A549 (cell line): ENCODE data around the gene FHAD1. TPM values are rescaled to one million over a fixed set of nuclear protein-coding genes. Genes with fewer than 3 reads are reported as not detected.

Experiments
- ATAC-seq, 2 experiments: fragments of 200-7000 bp in 1 of 2; fragments of >200 bp in 1 of 2; cut with Nextera tagmentation in 1 of 2; cut with Tn5 transposase in 1 of 2; 3 replicates each; pipeline versions ENCODE4 v1.8.0 to v1.9.1; 2018 to 2020; ENCODE audit warnings: mild to moderate bottlenecking in 1 of 2, moderate library complexity in 1 of 2
- CTCF ChIA-PET: fragments of 300-600 bp; sonication (Branson Sonifier 250); formaldehyde crosslinking; extraction: SDS; loops from one replicate; lab custom pipeline; 2021; ENCODE audit warnings: antibody characterized with exemption, inconsistent platforms; lab: Yijun Ruan, JAX
- POLR2A ChIA-PET: fragments of 350-600 bp; formaldehyde crosslinking; extraction: SDS; loops from one replicate; lab custom pipeline; 2021; ENCODE audit warnings: antibody characterized with exemption, inconsistent platforms; lab: Yijun Ruan, JAX
- DNase-seq, 2 experiments: peaks; one replicate each; pipeline versions ENCODE4 v3.0.0 to v3.0.0-alpha.2; 2011 to 2016; ENCODE audit warnings: low read depth in 1 of 2, low spot score in 1 of 2
- FAIRE-seq: peaks from 2 replicates; lab custom pipeline; 2011; peaks lifted over from hg19 to GRCh38; lab: Jason Lieb, UNC
- H3K27ac ChIP-seq, 2 experiments: fragments of >200 bp; sonication (Bioruptor Twin); formaldehyde crosslinking; 3 replicates each; pipeline ENCODE4 v1.5.1; 2016 to 2017
- H3K4me1 ChIP-seq: fragments of >200 bp; sonication (Bioruptor Twin); formaldehyde crosslinking; 3 replicates; pipeline ENCODE4 v1.6.1; 2016
- H3K4me2 ChIP-seq: fragments of >200 bp; sonication (Bioruptor Twin); formaldehyde crosslinking; 3 replicates; pipeline ENCODE4 v1.6.1; 2016
- H3K4me3 ChIP-seq: fragments of >200 bp; sonication (Bioruptor Twin); formaldehyde crosslinking; 3 replicates; pipeline ENCODE4 v1.5.1; 2016
- H3K9me3 ChIP-seq: fragments of >200 bp; sonication (Bioruptor Twin); formaldehyde crosslinking; 3 replicates; pipeline ENCODE4 v1.6.1; 2016
- BHLHE40 ChIP-seq: IDR thresholded peaks from 2 replicates; pipeline ENCODE4 v1.6.1; 2012; ENCODE audit warnings: low read depth, low read length, inconsistent platforms
- CBX2 ChIP-seq: fragments of 200-600 bp; sonication (generic); IDR thresholded peaks from 2 replicates; pipeline ENCODE4 v1.6.1; 2016; ENCODE audit warnings: low read depth, mild to moderate bottlenecking, borderline replicate concordance
- CHD4 ChIP-seq: fragments of 200-600 bp; sonication (generic); IDR thresholded peaks from 2 replicates; pipeline ENCODE4 v1.6.1; 2016; ENCODE audit warnings: antibody characterized with exemption, mild to moderate bottlenecking, borderline replicate concordance
- FOSB ChIP-seq: fragments of 250-450 bp; sonication (Bioruptor Pico); IDR thresholded peaks from 2 replicates; pipeline ENCODE4 v1.5.0; 2020; ENCODE audit warnings: mild to moderate bottlenecking, moderate library complexity
- HOXB13 ChIP-seq: fragments of 250-450 bp; sonication (Bioruptor Pico); IDR thresholded peaks from 2 replicates; pipeline ENCODE4 v1.5.0; 2020; ENCODE audit warnings: low read depth, mild to moderate bottlenecking, moderate library complexity
- MAZ ChIP-seq: fragments of 150-350 bp; IDR thresholded peaks from 2 replicates; pipeline ENCODE4 v1.6.1; 2014; ENCODE audit warnings: antibody characterized with exemption, low read depth, low read length, borderline replicate concordance
- POLR2A ChIP-seq: IDR thresholded peaks from 2 replicates; pipeline ENCODE4 v1.6.1; 2012; ENCODE audit warnings: mild to moderate bottlenecking, low read length
- POLR2AphosphoS2 ChIP-seq: conservative IDR thresholded peaks from 2 replicates; pipeline ENCODE4 v1.6.1; 2012; ENCODE audit warnings: low read length, improper control_type of control experiment, inconsistent platforms
- RAD21 ChIP-seq, 2 experiments: fragments of >200 bp in 1 of 2; sonication (Bioruptor Twin) in 1 of 2; formaldehyde crosslinking in 1 of 2; IDR thresholded peaks in 1 of 2; conservative IDR thresholded peaks in 1 of 2; 2 replicates in 1 of 2; 3 replicates in 1 of 2; pipeline ENCODE4 v1.6.1; 2012 to 2018; ENCODE audit warnings: inconsistent platforms in 1 of 2
- RFX5 ChIP-seq: fragments of 450-650 bp; IDR thresholded peaks from 2 replicates; pipeline ENCODE4 v1.7.1; 2014; ENCODE audit warnings: antibody characterized with exemption, mild to moderate bottlenecking, moderate library complexity
- TFCP2L1 ChIP-seq: fragments of 250-450 bp; sonication (Bioruptor Pico); IDR thresholded peaks from 2 replicates; pipeline ENCODE4 v1.5.0; 2021; ENCODE audit warnings: mild to moderate bottlenecking
- ZNF302 ChIP-seq: fragments of 250-450 bp; sonication (Bioruptor Pico); IDR thresholded peaks from 2 replicates; pipeline ENCODE4 v1.9.0; 2021; ENCODE audit warnings: inconsistent platforms, mild to moderate bottlenecking, moderate library complexity
- WGBS: methylation state at CpG from one replicate; pipeline ENCODE4 v1.1.6; 2017; ENCODE audit errors: missing lambda C conversion rate; 5-methylcytosine and 5-hydroxymethylcytosine counted together
- polyA plus RNA-seq, 4 experiments: library from polyadenylated mRNA; depleted of rRNA in 3 of 4; stranded (reverse); fragments of >200 nt; fragmentation: RNase III in 1 of 4; extraction: RNeasy Plus Mini Kit Qiagen cat#74134 plus additional on column Dnase treatment in 1 of 4; gene quantifications; 2 replicates in 3 of 4; 3 replicates in 1 of 4; pipeline ENCODE4 v1.2.3, GENCODE V29; 2011 to 2017
- TF ChIP-seq, protein P1 (sequence below): fragments of 450-650 bp; IDR thresholded peaks from 2 replicates; pipeline ENCODE4 v1.6.1; 2014; ENCODE audit warnings: antibody characterized with exemption
- TF ChIP-seq, protein P2 (sequence below): IDR thresholded peaks from 2 replicates; pipeline ENCODE4 v1.6.1; 2012

FHAD1 gene
- polyA plus RNA-seq, 2 of the 4 experiments (the other 2 are of a cell fraction), result 0.31 to 0.32 TPM

DNA sequence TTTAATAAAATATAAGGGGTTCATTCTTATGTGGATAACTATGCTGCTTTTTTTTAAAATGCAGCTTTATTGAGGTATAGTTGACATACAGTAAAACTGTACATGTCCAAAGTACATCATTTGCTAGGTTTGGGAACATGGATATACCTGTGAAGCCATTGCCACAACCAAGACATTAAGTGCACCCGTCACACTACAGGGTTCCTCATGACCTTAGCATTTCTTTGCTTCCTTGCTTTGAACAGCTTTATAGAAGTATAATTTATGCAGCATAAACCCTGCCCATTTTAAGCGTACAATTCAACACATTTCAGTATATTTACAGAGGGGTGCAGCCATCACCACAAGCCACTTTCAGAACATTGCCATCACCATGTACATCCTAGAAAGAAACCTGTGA lies 26.3 kb downstream of the FHAD1 start:
- FAIRE-seq (no peak), ATAC-seq (no peak), DNase-seq (no peak)
- 76% methylated on average over 2 of the region's 2 CpGs for WGBS
- ChIA-PET CTCF (interaction anchor here (0.6 to 9.6 kb wide), 23 partner anchors 9 to 236 kb away, joined by 3 to 133 read pairs (median 6); partner anchors contain the start of gene TMEM51), POLR2A (no interaction called here)
- TF ChIP-seq MAZ (no peak), ZNF302 (CRISPR knock-in tag) (no peak), CHD4 (no peak), FOSB (CRISPR knock-in tag) (no peak), RFX5 (no peak), BHLHE40 (no peak), TFCP2L1 (CRISPR knock-in tag) (no peak), HOXB13 (no peak)
- TF ChIP-seq, protein P1, sequence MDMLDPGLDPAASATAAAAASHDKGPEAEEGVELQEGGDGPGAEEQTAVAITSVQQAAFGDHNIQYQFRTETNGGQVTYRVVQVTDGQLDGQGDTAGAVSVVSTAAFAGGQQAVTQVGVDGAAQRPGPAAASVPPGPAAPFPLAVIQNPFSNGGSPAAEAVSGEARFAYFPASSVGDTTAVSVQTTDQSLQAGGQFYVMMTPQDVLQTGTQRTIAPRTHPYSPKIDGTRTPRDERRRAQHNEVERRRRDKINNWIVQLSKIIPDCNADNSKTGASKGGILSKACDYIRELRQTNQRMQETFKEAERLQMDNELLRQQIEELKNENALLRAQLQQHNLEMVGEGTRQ, result no peak
- TF ChIP-seq, protein P2, sequence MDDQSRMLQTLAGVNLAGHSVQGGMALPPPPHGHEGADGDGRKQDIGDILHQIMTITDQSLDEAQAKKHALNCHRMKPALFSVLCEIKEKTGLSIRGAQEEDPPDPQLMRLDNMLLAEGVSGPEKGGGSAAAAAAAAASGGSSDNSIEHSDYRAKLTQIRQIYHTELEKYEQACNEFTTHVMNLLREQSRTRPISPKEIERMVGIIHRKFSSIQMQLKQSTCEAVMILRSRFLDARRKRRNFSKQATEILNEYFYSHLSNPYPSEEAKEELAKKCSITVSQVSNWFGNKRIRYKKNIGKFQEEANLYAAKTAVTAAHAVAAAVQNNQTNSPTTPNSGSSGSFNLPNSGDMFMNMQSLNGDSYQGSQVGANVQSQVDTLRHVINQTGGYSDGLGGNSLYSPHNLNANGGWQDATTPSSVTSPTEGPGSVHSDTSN, result no peak
- Histone ChIP-seq H3K27ac (no peak overlapping the region; a peak in 2 of 6 replicates), H3K9me3 (no peaks in the 10 kb centered on the region), H3K4me1 (peaks cover 5% of the 10 kb centered on the region; the same call in 1 of the 3 replicates), H3K4me3 (no peak overlapping the region), H3K4me2 (peak overlapping the region; percentile 61; the same call in 1 of the 3 replicates)

DNA sequence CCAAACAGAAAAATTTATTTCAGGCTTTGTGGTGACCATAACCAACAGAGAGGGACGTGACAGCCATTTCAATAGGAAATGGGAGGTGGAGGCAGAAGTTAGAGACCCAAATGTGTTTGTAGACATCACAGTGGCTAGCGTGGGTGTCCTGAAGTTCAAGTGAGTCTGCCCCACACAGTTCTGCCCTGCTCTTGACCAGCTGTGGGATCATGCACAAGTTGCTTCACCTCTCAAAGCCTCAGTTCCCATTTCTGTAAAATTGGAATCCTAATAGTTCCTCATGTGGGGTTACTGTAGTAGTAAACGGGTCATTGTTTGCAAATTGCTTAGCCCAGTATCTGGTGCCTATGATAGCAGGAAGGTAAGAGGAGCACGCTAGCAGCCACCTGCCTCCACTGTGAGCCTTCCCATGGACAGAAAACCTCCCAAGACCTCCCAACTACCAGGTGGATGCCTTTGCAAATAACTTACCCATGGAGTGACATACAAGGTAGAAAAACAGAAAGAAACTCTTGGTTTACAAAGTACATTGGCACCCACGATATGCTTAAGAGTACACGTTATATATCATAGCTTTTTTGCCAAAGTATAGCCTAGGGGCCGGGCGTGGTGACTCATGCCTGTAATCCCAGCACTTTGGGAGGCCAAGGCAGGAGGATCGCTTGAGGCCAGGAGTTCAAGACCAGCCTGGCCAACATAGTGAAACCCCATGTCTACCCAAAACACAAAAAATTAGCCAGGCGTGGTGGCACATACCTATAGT lies 29.1 kb downstream of the FHAD1 start:
- TF ChIP-seq BHLHE40 (no peak), RAD21 (conservative IDR thresholded peaks at IDR 0.05 in 1 of 2, IDR thresholded peaks at IDR 0.05 in 1 of 2) (no peak)
- Histone ChIP-seq H3K9me3 (no peaks in the 10 kb centered on the region), H3K27ac (0 out of 6 replicates have a peak overlapping the region, but pooled peaks of 1 of the 2 experiments have one; percentile 26), H3K4me3 (no peak overlapping the region), H3K4me2 (no peak overlapping the region), H3K4me1 (peaks cover 5% of the 10 kb centered on the region; the same call in 1 of the 3 replicates)
- WGBS, result 85% methylated on average over 10 of the region's 10 CpGs
- ChIA-PET POLR2A (no interaction called here), CTCF (interaction anchor here (0.6 to 9.6 kb wide), 6 partner anchors 28 to 221 kb away, joined by 3 to 133 read pairs (median 5); partner anchors contain the start of gene TMEM51)
- no peak for ATAC-seq
- FAIRE-seq, result no peak
- no peak for DNase-seq

DNA sequence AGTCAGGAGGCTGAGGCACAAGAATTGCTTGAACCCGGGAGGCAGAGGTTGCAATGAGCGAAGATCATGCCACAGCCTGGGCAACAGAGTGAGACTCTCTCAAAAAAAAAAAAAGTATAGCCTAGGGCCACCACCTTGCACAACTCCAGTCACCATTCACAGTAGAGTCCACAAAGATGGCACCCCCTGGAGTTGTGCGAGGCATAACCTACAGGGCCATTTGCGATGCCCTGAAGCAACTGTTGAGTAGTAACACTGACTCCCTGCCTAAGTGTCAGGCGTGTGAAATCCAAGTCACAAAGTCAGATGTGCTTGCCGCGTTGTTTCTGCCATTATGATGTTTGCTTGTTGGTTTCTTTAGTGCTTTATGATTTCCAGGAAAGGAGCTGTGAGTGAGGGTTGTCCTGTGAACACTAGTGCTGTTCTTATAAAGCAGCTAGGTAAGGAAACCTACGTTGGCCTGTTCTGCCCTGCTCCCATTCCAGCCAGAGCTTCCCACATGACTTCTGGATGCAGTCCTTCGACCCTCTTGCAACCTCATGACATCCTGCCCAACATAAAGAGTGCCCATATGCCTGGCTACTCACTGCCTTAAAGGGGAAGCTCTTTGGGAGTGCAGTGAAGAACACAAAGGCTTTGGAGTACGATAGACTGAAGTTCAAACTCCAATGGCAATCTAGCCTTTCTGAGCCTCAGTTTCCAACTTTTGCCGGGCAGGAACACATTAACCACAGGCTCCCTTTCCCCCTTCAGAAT lies 29.8 kb downstream of the FHAD1 start:
- CTCF ChIA-PET, result interaction anchor here (1.0 to 9.6 kb wide), 4 partner anchors 27 to 148 kb away, joined by 4 to 133 read pairs (median 43); partner anchors contain the start of gene TMEM51
- FAIRE-seq (no peak), DNase-seq (no peak), ATAC-seq (no peak)
- Histone ChIP-seq H3K4me3 (no peak overlapping the region), H3K4me1 (peaks cover 7% of the 10 kb centered on the region), H3K4me2 (no peak overlapping the region), H3K27ac (peak overlapping the region in 1 of 2 experiments; percentile 35; a peak in 1 of 6 replicates), H3K9me3 (no peaks in the 10 kb centered on the region)
- TF ChIP-seq CBX2 (no peak), POLR2A (no peak)
- 87% methylated on average over 11 of the region's 11 CpGs for WGBS
- POLR2A ChIA-PET, result no interaction called here

DNA sequence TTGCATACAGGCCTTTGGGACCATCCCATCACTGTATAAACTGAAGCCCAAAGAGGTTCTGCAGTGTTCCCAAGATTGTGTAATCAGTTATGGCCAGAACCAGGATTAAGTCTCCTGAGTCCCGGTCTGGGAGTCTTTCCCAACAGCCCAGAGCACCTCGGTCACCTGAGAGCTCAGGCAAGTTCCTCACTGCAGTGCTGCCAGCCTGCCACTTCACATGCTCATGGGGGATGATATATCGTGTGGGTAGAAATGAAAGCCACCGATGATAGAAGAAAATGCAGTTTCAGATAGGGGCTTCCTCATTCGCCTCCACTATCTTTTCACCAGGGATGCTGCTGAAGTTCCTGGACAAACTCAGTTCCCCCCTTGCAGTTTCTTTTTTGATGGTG lies 30.4 kb downstream of the FHAD1 start:
- peaks cover 13% of the 10 kb centered on the region for H3K4me1 ChIP-seq
- FAIRE-seq (no peak), DNase-seq (no peak), ATAC-seq (no peak)
- no peak for TF ChIP-seq POLR2AphosphoS2
- no peak overlapping the region for H3K4me3 ChIP-seq
- 96% methylated on average over 5 of the region's 5 CpGs for WGBS
- ChIA-PET CTCF (interaction anchor here (1.0 to 9.6 kb wide), 4 partner anchors 27 to 148 kb away, joined by 4 to 133 read pairs (median 43); partner anchors contain the start of gene TMEM51), POLR2A (no interaction called here)
- no peak overlapping the region; a peak in 1 of 6 replicates for H3K27ac ChIP-seq
- no peaks in the 10 kb centered on the region for H3K9me3 ChIP-seq
- H3K4me2 ChIP-seq, result no peak overlapping the region
